H9 (cell line): ENCODE results near the gene SYNRG. TPM values are rescaled to one million over a fixed set of nuclear protein-coding genes. Genes with fewer than 3 reads are reported as not detected.

ENCODE experiments used
- DNase-seq: peaks from one replicate; pipeline ENCODE4 v3.0.0-alpha.2; 2017
- H2AFZ ChIP-seq: one replicate; pipeline ENCODE4 v1.6.1; 2013; ENCODE audit warnings: mild to moderate bottlenecking, low read length, control low read depth, moderate library complexity
- H2AK5ac ChIP-seq: 2 replicates; pipeline ENCODE4 v1.6.1; 2013; ENCODE audit warnings: low read length, control low read depth, mixed read lengths; ENCODE audit not compliant: insufficient read length
- H2BK120ac ChIP-seq: one replicate; pipeline ENCODE4 v1.6.1; 2013; ENCODE audit warnings: low read depth, mild to moderate bottlenecking, low read length, control low read depth, inconsistent platforms; ENCODE audit not compliant: poor library complexity, severe bottlenecking
- H2BK12ac ChIP-seq: 2 replicates; pipeline ENCODE4 v1.6.1; 2013; ENCODE audit warnings: low read length, control low read depth, mixed read lengths, low read depth; ENCODE audit not compliant: insufficient read length
- H2BK15ac ChIP-seq: 2 replicates; pipeline ENCODE4 v1.6.1; 2013; ENCODE audit warnings: low read depth, low read length, control low read depth
- H2BK20ac ChIP-seq: one replicate; pipeline ENCODE4 v1.6.1; 2013; ENCODE audit warnings: low read depth, mild to moderate bottlenecking, low read length, control low read depth, inconsistent platforms; ENCODE audit not compliant: poor library complexity, severe bottlenecking
- H2BK5ac ChIP-seq: 2 replicates; pipeline ENCODE4 v1.6.1; 2013; ENCODE audit warnings: low read length, control low read depth, mixed read lengths; ENCODE audit not compliant: insufficient read length
- H3K14ac ChIP-seq: 2 replicates; pipeline ENCODE4 v1.6.1; 2013; ENCODE audit warnings: low read length, control low read depth; ENCODE audit not compliant: insufficient read depth
- H3K18ac ChIP-seq: 2 replicates; pipeline ENCODE4 v1.6.1; 2013; ENCODE audit warnings: low read depth, mild to moderate bottlenecking, mixed read lengths, low read length, control low read depth; ENCODE audit not compliant: insufficient read length
- H3K23ac ChIP-seq: 2 replicates; pipeline ENCODE4 v1.6.1; 2013; ENCODE audit warnings: low read length, control low read depth, mixed read lengths, low read depth; ENCODE audit not compliant: insufficient read length
- H3K23me2 ChIP-seq: 2 replicates; pipeline ENCODE4 v1.6.1; 2013; ENCODE audit warnings: low read depth, mild to moderate bottlenecking, mixed read lengths, low read length, control low read depth; ENCODE audit not compliant: insufficient read length, poor library complexity, severe bottlenecking
- H3K27ac ChIP-seq: 2 replicates; pipeline ENCODE4 v1.5.1; 2013; ENCODE audit warnings: low read length, control low read depth, mixed read lengths, low read depth; ENCODE audit not compliant: insufficient read length
- H3K27me3 ChIP-seq: 2 replicates; pipeline ENCODE4 v1.6.1; 2013; ENCODE audit warnings: low read length, control low read depth, inconsistent platforms; ENCODE audit not compliant: insufficient read depth
- H3K4ac ChIP-seq: 2 replicates; pipeline ENCODE4 v1.6.1; 2013; ENCODE audit warnings: low read depth, mild to moderate bottlenecking, control low read depth, inconsistent platforms, low read length, moderate library complexity
- H3K4me1 ChIP-seq: 2 replicates; pipeline ENCODE4 v1.6.1; 2013; ENCODE audit warnings: low read length, control low read depth, inconsistent platforms; ENCODE audit not compliant: insufficient read depth
- H3K4me2 ChIP-seq: 2 replicates; pipeline ENCODE4 v1.6.1; 2013; ENCODE audit warnings: low read length, control low read depth, mixed read lengths; ENCODE audit not compliant: insufficient read length, insufficient read depth
- H3K56ac ChIP-seq: 2 replicates; pipeline ENCODE4 v1.6.1; 2013; ENCODE audit warnings: low read depth, mild to moderate bottlenecking, mixed read lengths, low read length, control low read depth; ENCODE audit not compliant: insufficient read length
- H3K79me1 ChIP-seq: 2 replicates; pipeline ENCODE4 v1.6.1; 2013; ENCODE audit warnings: low read depth, mild to moderate bottlenecking, moderate library complexity, low read length, control low read depth, inconsistent platforms; ENCODE audit not compliant: insufficient read depth, poor library complexity, severe bottlenecking
- H3K79me2 ChIP-seq: 2 replicates; pipeline ENCODE4 v1.6.1; 2013; ENCODE audit warnings: low read length, control low read depth, inconsistent platforms; ENCODE audit not compliant: insufficient read depth
- H3K9ac ChIP-seq: 2 replicates; pipeline ENCODE4 v1.6.1; 2013; ENCODE audit warnings: low read length, control low read depth, mixed read lengths; ENCODE audit not compliant: insufficient read length; ENCODE audit errors: extremely low read depth
- H3K9me3 ChIP-seq: one replicate; pipeline ENCODE4 v1.6.1; 2013; ENCODE audit warnings: low read depth, low read length, inconsistent platforms; ENCODE audit not compliant: control insufficient read depth
- H3T11ph ChIP-seq: one replicate; pipeline ENCODE4 v1.6.1; 2013; ENCODE audit warnings: mild to moderate bottlenecking, low read length, control low read depth, inconsistent platforms
- H4K20me1 ChIP-seq: one replicate; pipeline ENCODE4 v1.6.1; 2013; ENCODE audit not compliant: control insufficient read depth, insufficient read length, insufficient read depth
- H4K5ac ChIP-seq: 2 replicates; pipeline ENCODE4 v1.6.1; 2013; ENCODE audit warnings: low read depth, mild to moderate bottlenecking, mixed read lengths, low read length, control low read depth; ENCODE audit not compliant: insufficient read length
- H4K8ac ChIP-seq: replicated peaks from 2 replicates; pipeline ENCODE4 v1.6.1; 2013; ENCODE audit warnings: low read length, control low read depth, mixed read lengths, low read depth; ENCODE audit not compliant: insufficient read length
- H4K91ac ChIP-seq: 2 replicates; pipeline ENCODE4 v1.6.1; 2013; ENCODE audit warnings: low read depth, mild to moderate bottlenecking, moderate library complexity, mixed read lengths, low read length, control low read depth; ENCODE audit not compliant: insufficient read length
- H3K27ac Mint-ChIP-seq, 3 experiments: 2 replicates in 2 of 3; 3 replicates in 1 of 3; pipeline ENCODE4 v1.8.0; 2020 to 2021; ENCODE audit warnings: mixed read lengths in 3 of 3, mild to moderate bottlenecking in 1 of 3, moderate library complexity in 1 of 3
- H3K27me3 Mint-ChIP-seq: 2 replicates; pipeline ENCODE4 v1.8.0; 2021; ENCODE audit warnings: low read depth, mild to moderate bottlenecking, moderate library complexity, mixed read lengths
- H3K36me3 Mint-ChIP-seq, 3 experiments: 2 replicates in 2 of 3; 3 replicates in 1 of 3; pipeline ENCODE4 v1.8.0; 2020 to 2021; ENCODE audit warnings: low read depth in 3 of 3, mixed read lengths in 3 of 3; ENCODE audit not compliant: insufficient read depth in 1 of 3
- H3K4me1 Mint-ChIP-seq, 2 experiments: 2 replicates each; pipeline ENCODE4 v1.8.0; 2020; ENCODE audit warnings: mixed read lengths in 2 of 2
- H3K4me3 Mint-ChIP-seq, 2 experiments: 2 replicates in 1 of 2; 3 replicates in 1 of 2; pipeline ENCODE4 v1.8.0; 2020 to 2021; ENCODE audit warnings: mild to moderate bottlenecking in 2 of 2, mixed read lengths in 2 of 2, moderate library complexity in 1 of 2
- H3K9me3 Mint-ChIP-seq, 2 experiments: 2 replicates in 1 of 2; 3 replicates in 1 of 2; pipeline ENCODE4 v1.8.0; 2020; ENCODE audit warnings: mild to moderate bottlenecking in 2 of 2, mixed read lengths in 2 of 2, moderate library complexity in 1 of 2
- WGBS: extraction: QIAGEN DNeasy Blood & Tissue Kit; methylation state at CpG from one replicate; pipeline ENCODE4 v1.1.7; 2013; ENCODE audit warnings: missing lambda C conversion rate, low lambda C conversion rate, mixed read lengths; ENCODE audit not compliant: insufficient read length; ENCODE audit errors: extremely low coverage; 5-methylcytosine and 5-hydroxymethylcytosine counted together
- total RNA-seq: library from RNA; stranded (reverse); gene quantifications from 2 replicates; pipeline ENCODE4 v1.2.1, GENCODE V29; 2021
- TF ChIP-seq, protein P1 (sequence below): fragments of 200-600 bp; sonication (generic); conservative IDR thresholded peaks from 3 replicates; pipeline ENCODE4 v1.8.0; 2021; ENCODE audit warnings: antibody characterized with exemption, mild to moderate bottlenecking

Gene SYNRG
- total RNA-seq, 1 experiment from 2014 or later, result 30.5 TPM

DNA sequence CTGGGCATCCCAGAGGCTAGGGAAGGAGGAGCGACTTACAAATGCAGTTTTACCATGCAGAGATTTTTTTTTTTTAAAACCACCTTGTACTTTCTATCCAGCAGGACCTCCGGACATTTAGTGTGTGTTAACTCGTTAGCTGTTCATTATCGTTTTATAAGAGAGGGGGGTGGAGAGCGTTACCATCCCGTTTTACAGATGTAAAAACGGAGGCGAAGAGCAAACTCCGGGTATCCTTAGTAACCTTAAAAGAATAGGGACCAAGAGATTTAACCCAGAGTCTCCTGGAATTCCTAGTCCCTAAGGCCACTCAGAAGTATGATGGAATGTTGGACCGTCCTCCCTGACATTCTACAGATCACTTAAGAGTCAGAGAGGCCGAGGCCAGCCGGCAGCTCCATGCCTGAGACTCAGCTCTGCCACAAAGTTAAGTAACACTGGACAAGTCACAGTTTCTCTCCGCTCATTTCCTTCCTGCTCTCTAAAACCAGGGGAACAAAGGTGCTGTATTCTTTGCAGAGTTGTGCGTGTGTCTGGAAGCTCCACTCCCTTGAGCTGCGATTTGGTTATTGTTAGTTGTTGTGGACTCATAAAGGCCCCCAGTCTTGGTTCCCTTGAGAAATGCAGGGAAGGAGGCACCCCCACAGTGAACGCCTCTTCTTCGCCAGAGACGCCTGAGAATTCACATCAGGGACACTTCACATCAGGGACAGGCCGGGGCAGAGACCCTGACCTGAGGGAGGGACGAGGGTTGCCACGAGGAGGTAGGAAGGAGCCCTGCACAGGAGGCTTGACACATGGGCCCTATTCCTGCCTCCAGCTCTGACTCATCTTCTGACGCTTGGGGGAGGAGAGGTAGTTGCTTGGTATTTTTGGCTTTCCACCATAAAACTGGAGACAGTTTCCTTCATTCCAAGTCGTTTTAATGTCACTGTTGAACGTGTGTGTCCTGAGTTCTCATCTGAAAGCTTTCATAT lies 118.3 kb downstream of the SYNRG start:
- Histone ChIP-seq H4K8ac (no peak overlapping the region), H3K9me3 (no peaks in the 10 kb centered on the region), H3K9ac (no peak overlapping the region), H3K14ac (no peak overlapping the region), H2BK5ac (no peak overlapping the region), H3K4ac (no peak overlapping the region), H3K4me1 (peaks cover 11% of the 10 kb centered on the region), H2AFZ (no peak overlapping the region), H2BK20ac (no peak overlapping the region), H3K79me2 (peaks cover 4% of the 10 kb centered on the region; the same call in 1 of the 2 replicates), H2BK120ac (no peak overlapping the region), H2BK15ac (no peak overlapping the region), H3K79me1 (peaks cover 2% of the 10 kb centered on the region), H3K23ac (no peak overlapping the region), H4K20me1 (no peaks in the 10 kb centered on the region), H3K27me3 (no peaks in the 10 kb centered on the region), H2AK5ac (no peak overlapping the region), H3K23me2 (peaks cover 17% of the 10 kb centered on the region), H3K18ac (no peak overlapping the region), H2BK12ac (no peak overlapping the region), H4K91ac (no peak overlapping the region), H3T11ph (no peak overlapping the region), H3K27ac (no peak overlapping the region), H3K4me2 (peak overlapping the region; percentile 91), H4K5ac (no peak overlapping the region), H3K56ac (no peak overlapping the region)
- Mint-ChIP-seq H3K4me1 (peaks cover 45 to 46% of the 10 kb centered on the region in 2 experiments), H3K9me3 (no peaks in the 10 kb centered on the region; a peak in 2 of 5 replicates), H3K27ac (peak overlapping the region; percentile 15 to 63 (median 20); a peak in 3 of 7 replicates), H3K4me3 (peak overlapping the region; percentile 89 to 90), H3K27me3 (peaks cover 12% of the 10 kb centered on the region), H3K36me3 (peaks cover 0 to 3% (median 0%) of the 10 kb centered on the region in 3 experiments; a peak in 3 of 7 replicates)
- TF ChIP-seq, protein P1, sequence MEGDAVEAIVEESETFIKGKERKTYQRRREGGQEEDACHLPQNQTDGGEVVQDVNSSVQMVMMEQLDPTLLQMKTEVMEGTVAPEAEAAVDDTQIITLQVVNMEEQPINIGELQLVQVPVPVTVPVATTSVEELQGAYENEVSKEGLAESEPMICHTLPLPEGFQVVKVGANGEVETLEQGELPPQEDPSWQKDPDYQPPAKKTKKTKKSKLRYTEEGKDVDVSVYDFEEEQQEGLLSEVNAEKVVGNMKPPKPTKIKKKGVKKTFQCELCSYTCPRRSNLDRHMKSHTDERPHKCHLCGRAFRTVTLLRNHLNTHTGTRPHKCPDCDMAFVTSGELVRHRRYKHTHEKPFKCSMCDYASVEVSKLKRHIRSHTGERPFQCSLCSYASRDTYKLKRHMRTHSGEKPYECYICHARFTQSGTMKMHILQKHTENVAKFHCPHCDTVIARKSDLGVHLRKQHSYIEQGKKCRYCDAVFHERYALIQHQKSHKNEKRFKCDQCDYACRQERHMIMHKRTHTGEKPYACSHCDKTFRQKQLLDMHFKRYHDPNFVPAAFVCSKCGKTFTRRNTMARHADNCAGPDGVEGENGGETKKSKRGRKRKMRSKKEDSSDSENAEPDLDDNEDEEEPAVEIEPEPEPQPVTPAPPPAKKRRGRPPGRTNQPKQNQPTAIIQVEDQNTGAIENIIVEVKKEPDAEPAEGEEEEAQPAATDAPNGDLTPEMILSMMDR, result no peak
- WGBS, result no CpG with 5 or more reads among the region's 24 CpGs
- DNase-seq, result peak; percentile 81
